ENCODE measurements around the gene PAK4. TPM values are rescaled to one million over a fixed set of nuclear protein-coding genes. Genes with fewer than 3 reads are reported as not detected.

Gene PAK4
- total and polyA plus RNA-seq, 9 of the 15 experiments (the other 6 are each of a cell fraction or from before 2014, with no cell fraction given), result 0.21 to 33.5 (median 5.8) TPM

GRCh38 chr19:39125199-39125553 lies 410 bp upstream of the PAK4 start (continued):
- TF ChIP-seq RBM25 (IDR thresholded peaks at IDR 0.05; ENCODE audit: low read depth, low read length, severe bottlenecking) (peak; percentile 97), ZBTB9 (CRISPR knock-in tag; IDR thresholded peaks at IDR 0.05) (no peak), HMGN3 (IDR thresholded peaks at IDR 0.05; ENCODE audit: borderline replicate concordance, extremely low read depth, insufficient read length, low read depth, low read length) (no peak), POLR2B (IDR thresholded peaks at IDR 0.05; ENCODE audit: low read depth, partially characterized antibody) (no peak), ZC3H4 (CRISPR knock-in tag; IDR thresholded peaks at IDR 0.05; ENCODE audit: borderline replicate concordance) (no peak), BDP1 (IDR thresholded peaks at IDR 0.05; ENCODE audit: insufficient read depth, insufficient read length) (no peak), CC2D1A (IDR thresholded peaks at IDR 0.05) (peak; percentile 79), ZFPM2 (CRISPR knock-in tag; IDR thresholded peaks at IDR 0.05) (no peak), RNF219 (CRISPR knock-in tag; IDR thresholded peaks at IDR 0.05) (0 out of 2 replicates have a peak, but pooled peaks have one; percentile 41), MYC (IDR thresholded peaks at IDR 0.05; ENCODE audit: low read depth, low read length) (no peak), MYC (CRISPR knock-in tag; IDR thresholded peaks at IDR 0.05; ENCODE audit: borderline replicate concordance, low read depth) (no peak), ZNF695 (CRISPR knock-in tag; IDR thresholded peaks at IDR 0.05) (no peak), E2F5 (CRISPR knock-in tag; IDR thresholded peaks at IDR 0.05) (no peak), HSF4 (CRISPR knock-in tag; IDR thresholded peaks at IDR 0.05; ENCODE audit: borderline replicate concordance) (no peak), MCM5 (IDR thresholded peaks at IDR 0.05; ENCODE audit: low read depth) (no peak), EP400 (IDR thresholded peaks at IDR 0.05) (0 out of 2 replicates have a peak, but pooled peaks have one; percentile 8), MYNN (IDR thresholded peaks at IDR 0.05) (no peak), MYNN (CRISPR knock-in tag; IDR thresholded peaks at IDR 0.05) (no peak), ZMIZ1 (IDR thresholded peaks at IDR 0.05; ENCODE audit: low read depth in 2 of 2, low read length in 2 of 2) (no peak)
